ENCODE results near the gene GLIPR1L2. TPM values are rescaled to one million over a fixed set of nuclear protein-coding genes. Genes with fewer than 3 reads are reported as not detected.
"Not testable (repeated sequence)": the region's sequence is repeated elsewhere in the genome, so short reads cannot be mapped to it uniquely, and the experiment has no call there.

GLIPR1L2 gene
- total RNA-seq, 2 experiments from 2014 or later: not detected

DNA sequence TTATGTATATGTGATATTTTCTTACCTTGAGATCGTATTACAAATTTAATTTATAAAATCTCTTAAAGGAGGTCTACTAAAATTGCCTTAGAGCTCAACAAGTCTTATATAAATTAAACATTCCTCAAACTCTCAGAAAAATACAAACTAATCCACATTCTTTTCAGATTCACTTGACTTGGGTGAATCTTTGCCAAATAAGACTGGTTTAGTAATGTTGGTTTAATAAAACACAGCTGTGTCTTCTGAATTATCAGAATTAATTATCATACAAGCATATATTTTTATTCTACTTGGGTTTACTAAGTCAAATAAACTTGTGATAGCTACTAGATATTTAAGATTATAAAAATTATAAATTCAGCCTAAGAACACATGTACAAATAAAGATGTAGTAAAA is 13.3 kb downstream of the GLIPR1L2 start:
- no peak overlapping the region for H3K27ac Mint-ChIP-seq
- no peak overlapping the region for H3K4me3 Mint-ChIP-seq
- no peaks in the 10 kb centered on the region for H3K27me3 Mint-ChIP-seq
- DNase-seq: no peak
- H3K36me3 Mint-ChIP-seq: no peaks in the 10 kb centered on the region
- no peaks in the 10 kb centered on the region for H3K4me1 Mint-ChIP-seq
- H3K9me3 Mint-ChIP-seq: no peaks in the 10 kb centered on the region

- Mint-ChIP-seq H3K36me3 (no peaks in the 10 kb centered on the region), H3K9me3 (no peaks in the 10 kb centered on the region), H3K4me1 (no peaks in the 10 kb centered on the region), H3K4me3 (no peak overlapping the region), H3K27ac (no peak overlapping the region), H3K27me3 (no peaks in the 10 kb centered on the region)
- DNase-seq: no peak
Observed at GRCh38 chr12:75407683-75408082, 16.8 kb downstream of the GLIPR1L2 start.

DNA sequence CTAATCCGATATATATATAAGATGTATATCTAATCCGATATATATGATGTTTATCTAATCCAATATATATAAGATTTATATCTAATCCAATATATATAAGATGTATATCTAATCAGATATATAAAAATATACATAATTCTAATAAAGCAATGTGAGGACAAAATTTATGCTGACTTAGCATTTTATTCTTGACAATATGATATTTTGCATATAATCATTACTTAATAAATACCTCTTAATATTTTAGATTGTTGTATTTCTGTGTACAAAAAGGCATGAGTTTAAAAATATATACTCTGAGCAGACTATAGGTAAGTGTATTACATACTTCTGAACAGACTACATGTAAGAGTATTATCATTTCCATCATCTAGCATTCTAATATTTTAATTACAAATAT is 18.9 kb downstream of the GLIPR1L2 start:
- no peaks in the 10 kb centered on the region for H3K27me3 Mint-ChIP-seq
- DNase-seq: no peak

GRCh38 chr12:75414671-75415070 is 23.8 kb downstream of the GLIPR1L2 start:
- Mint-ChIP-seq H3K4me3 (no peak overlapping the region), H3K9me3 (no peaks in the 10 kb centered on the region), H3K4me1 (no peaks in the 10 kb centered on the region), H3K36me3 (no peaks in the 10 kb centered on the region), H3K27me3 (no peaks in the 10 kb centered on the region), H3K27ac (no peak overlapping the region)
- no peak for DNase-seq

More for the DNA sequence above, 18.9 kb downstream of the GLIPR1L2 start:
- Mint-ChIP-seq H3K4me3 (no peak overlapping the region), H3K27ac (no peak overlapping the region), H3K4me1 (no peaks in the 10 kb centered on the region), H3K36me3 (no peaks in the 10 kb centered on the region), H3K9me3 (no peaks in the 10 kb centered on the region)

GRCh38 chr12:75419841-75420240 is 29.0 kb downstream of the GLIPR1L2 start:
- H3K36me3 Mint-ChIP-seq: no peaks in the 10 kb centered on the region
- H3K27me3 Mint-ChIP-seq: no peaks in the 10 kb centered on the region
- H3K9me3 Mint-ChIP-seq: peaks cover 5% of the 10 kb centered on the region
- no peak overlapping the region for H3K4me3 Mint-ChIP-seq
- H3K27ac Mint-ChIP-seq: no peak overlapping the region
- DNase-seq: no peak
- no peaks in the 10 kb centered on the region for H3K4me1 Mint-ChIP-seq

DNA sequence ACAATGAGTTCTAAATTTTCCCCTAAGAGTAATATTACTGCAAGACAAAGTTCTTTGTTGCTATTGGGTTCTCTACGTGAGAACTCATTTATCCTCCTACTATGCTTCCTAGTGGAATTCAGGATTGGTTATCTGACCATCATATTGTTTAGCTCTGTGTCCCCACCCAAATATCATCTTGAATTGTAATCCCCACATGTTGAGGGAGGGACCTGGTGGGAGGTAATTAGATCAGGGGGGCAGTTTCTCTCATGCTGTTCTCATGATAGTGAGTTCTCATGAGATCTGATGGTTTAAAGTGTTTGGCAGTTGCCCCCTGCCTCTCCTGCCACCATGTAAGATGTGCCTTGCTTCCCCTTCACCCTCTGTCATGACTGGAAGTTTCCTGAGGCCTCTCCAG is 36.6 kb downstream of the GLIPR1L2 start:
- Mint-ChIP-seq H3K36me3 (peaks cover 6% of the 10 kb centered on the region), H3K27ac (no peak overlapping the region), H3K9me3 (peaks cover 20% of the 10 kb centered on the region), H3K27me3 (no peaks in the 10 kb centered on the region), H3K4me1 (no peaks in the 10 kb centered on the region), H3K4me3 (no peak overlapping the region)
- no peak for DNase-seq

DNA sequence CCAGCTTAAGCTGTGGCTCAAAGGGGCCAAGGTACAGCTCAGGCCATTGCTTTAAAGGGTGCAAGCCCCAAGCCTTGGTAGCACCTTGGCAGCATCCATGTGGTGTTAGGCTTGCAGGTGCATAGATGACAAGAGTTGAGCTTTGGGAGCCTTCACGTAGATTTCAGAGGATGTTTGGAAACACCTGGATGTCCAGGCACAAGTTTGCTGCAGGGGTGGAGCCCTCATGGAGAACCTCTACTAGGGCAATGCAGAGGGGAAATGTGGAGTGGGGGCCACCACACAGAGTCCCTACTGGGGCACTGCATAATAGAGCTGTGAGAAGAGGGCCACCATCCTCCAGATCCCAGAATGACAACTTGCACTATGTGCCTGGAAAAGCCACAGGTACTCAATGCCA is 37.9 kb downstream of the GLIPR1L2 start:
- no peaks in the 10 kb centered on the region for H3K4me1 Mint-ChIP-seq
- no peak overlapping the region for H3K27ac Mint-ChIP-seq
- no peak for DNase-seq
- no peak overlapping the region for H3K4me3 Mint-ChIP-seq
- no peaks in the 10 kb centered on the region for H3K27me3 Mint-ChIP-seq
- H3K9me3 Mint-ChIP-seq: peaks cover 17% of the 10 kb centered on the region
- peaks cover 6% of the 10 kb centered on the region for H3K36me3 Mint-ChIP-seq

GRCh38 chr12:75432924-75433323 is 42.0 kb downstream of the GLIPR1L2 start:
- Mint-ChIP-seq H3K36me3 (peaks cover 3% of the 10 kb centered on the region), H3K27ac (no peak overlapping the region), H3K4me1 (no peaks in the 10 kb centered on the region), H3K27me3 (no peaks in the 10 kb centered on the region), H3K9me3 (peaks cover 9% of the 10 kb centered on the region), H3K4me3 (no peak overlapping the region)
- DNase-seq: no peak

- no peak for DNase-seq
- peaks cover 3% of the 10 kb centered on the region for H3K27me3 Mint-ChIP-seq
- H3K4me3 Mint-ChIP-seq: no peak overlapping the region
- H3K36me3 Mint-ChIP-seq: peaks cover 3% of the 10 kb centered on the region
- no peaks in the 10 kb centered on the region for H3K4me1 Mint-ChIP-seq
- peaks cover 6% of the 10 kb centered on the region for H3K9me3 Mint-ChIP-seq
- H3K27ac Mint-ChIP-seq: no peak overlapping the region
Observed at GRCh38 chr12:75437564-75437963, 46.7 kb downstream of the GLIPR1L2 start.

DNA sequence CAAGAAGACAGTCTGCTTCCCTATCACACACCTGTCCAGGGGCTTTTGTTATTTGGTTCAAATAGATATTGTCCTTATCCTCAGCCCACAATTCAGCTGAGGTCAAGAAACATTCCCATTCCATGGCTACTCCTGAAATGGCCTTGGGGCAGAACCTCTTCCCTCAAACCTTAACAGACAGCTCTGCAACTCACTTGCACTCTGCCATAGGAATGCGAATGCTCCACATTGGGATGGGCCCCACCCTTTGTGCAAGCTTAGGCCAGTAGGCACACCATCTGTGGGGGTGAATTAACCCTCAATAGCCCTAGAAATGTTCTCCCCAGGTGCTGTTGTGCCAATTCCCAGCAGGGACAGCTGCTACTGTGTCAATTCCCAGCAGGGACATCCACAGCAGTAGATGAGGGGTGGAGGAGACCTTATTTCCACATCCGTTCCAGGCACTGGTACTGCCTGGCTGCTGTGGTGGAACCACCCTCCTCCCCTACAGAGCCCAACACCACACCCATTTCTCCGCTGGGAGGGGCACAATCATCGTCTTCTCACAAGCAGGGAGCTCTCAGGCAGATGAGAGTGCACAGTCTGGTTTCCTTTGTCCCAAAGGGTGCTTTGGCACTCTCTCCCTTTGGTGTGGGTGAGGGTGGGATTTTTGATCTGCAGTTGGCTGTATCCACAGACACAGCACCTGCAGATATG is 47.3 kb downstream of the GLIPR1L2 start:
- Mint-ChIP-seq H3K27me3 (peaks cover 5% of the 10 kb centered on the region), H3K4me3 (no peak overlapping the region), H3K36me3 (peaks cover 3% of the 10 kb centered on the region), H3K27ac (no peak overlapping the region), H3K4me1 (no peaks in the 10 kb centered on the region), H3K9me3 (peaks cover 6% of the 10 kb centered on the region)
- no peak for DNase-seq

- Mint-ChIP-seq H3K27ac (no peak overlapping the region), H3K27me3 (peaks cover 11% of the 10 kb centered on the region), H3K36me3 (peaks cover 3% of the 10 kb centered on the region), H3K9me3 (peaks cover 6% of the 10 kb centered on the region), H3K4me1 (no peaks in the 10 kb centered on the region), H3K4me3 (no peak overlapping the region)
- no peak for DNase-seq
Observed at GRCh38 chr12:75439048-75439447, 48.2 kb downstream of the GLIPR1L2 start.

GRCh38 chr12:75439930-75440329 is 49.0 kb downstream of the GLIPR1L2 start:
- no peak overlapping the region for H3K4me3 Mint-ChIP-seq
- peaks cover 3% of the 10 kb centered on the region for H3K36me3 Mint-ChIP-seq
- DNase-seq: no peak
- H3K27me3 Mint-ChIP-seq: peaks cover 11% of the 10 kb centered on the region
- H3K27ac Mint-ChIP-seq: no peak overlapping the region
- H3K4me1 Mint-ChIP-seq: no peaks in the 10 kb centered on the region
- peaks cover 6% of the 10 kb centered on the region for H3K9me3 Mint-ChIP-seq

GRCh38 chr12:75441687-75442449 is 51.0 kb downstream of the GLIPR1L2 start:
- not testable (repeated sequence) for H3K36me3 Mint-ChIP-seq, DNase-seq, H3K4me3 Mint-ChIP-seq, H3K9me3 Mint-ChIP-seq, H3K4me1 Mint-ChIP-seq, H3K27ac Mint-ChIP-seq
- H3K27me3 Mint-ChIP-seq: peaks cover 11% of the 10 kb centered on the region

GRCh38 chr12:75442454-75442853 is 51.6 kb downstream of the GLIPR1L2 start:
- H3K4me3 Mint-ChIP-seq, DNase-seq, H3K4me1 Mint-ChIP-seq, H3K36me3 Mint-ChIP-seq, H3K27ac Mint-ChIP-seq, H3K9me3 Mint-ChIP-seq: not testable (repeated sequence)
- H3K27me3 Mint-ChIP-seq: peaks cover 11% of the 10 kb centered on the region

- DNase-seq: no peak
- H3K36me3 Mint-ChIP-seq: peaks cover 3% of the 10 kb centered on the region
- H3K27me3 Mint-ChIP-seq: peaks cover 11% of the 10 kb centered on the region
- H3K27ac Mint-ChIP-seq: no peak overlapping the region
- H3K9me3 Mint-ChIP-seq: peaks cover 4% of the 10 kb centered on the region
- H3K4me1 Mint-ChIP-seq: no peaks in the 10 kb centered on the region
- H3K4me3 Mint-ChIP-seq: no peak overlapping the region
Observed at GRCh38 chr12:75443709-75444108, 52.8 kb downstream of the GLIPR1L2 start.
